WTC11 (cell line): ENCODE measurements around the gene NEK8. TPM values are rescaled to one million over a fixed set of nuclear protein-coding genes. Genes with fewer than 3 reads are reported as not detected.

Source experiments
- ATF1 ChIP-seq: sonication (generic); formaldehyde crosslinking; IDR thresholded peaks from 2 replicates; pipeline ENCODE4 v1.8.1; 2023; ENCODE audit warnings: mild to moderate bottlenecking, moderate library complexity, missing genetic modification reagents
- CREB1 ChIP-seq: sonication (generic); formaldehyde crosslinking; IDR thresholded peaks from 2 replicates; pipeline ENCODE4 v1.8.0; 2023; ENCODE audit warnings: mild to moderate bottlenecking, missing genetic modification reagents
- CREM ChIP-seq: sonication (generic); formaldehyde crosslinking; IDR thresholded peaks from 2 replicates; pipeline ENCODE4 v1.8.1; 2022; ENCODE audit warnings: mild to moderate bottlenecking, missing genetic modification reagents, moderate library complexity
- FOXK1 ChIP-seq: sonication (generic); formaldehyde crosslinking; IDR thresholded peaks from 2 replicates; pipeline ENCODE4 v1.8.0; 2022; ENCODE audit warnings: mild to moderate bottlenecking, moderate library complexity, missing genetic modification reagents
- FOXP1 ChIP-seq: sonication (generic); formaldehyde crosslinking; IDR thresholded peaks from 2 replicates; pipeline ENCODE4 v1.8.0; 2022; ENCODE audit warnings: missing genetic modification reagents, mild to moderate bottlenecking, moderate library complexity, borderline replicate concordance
- HMGA2 ChIP-seq: fragments of 250-450 bp; sonication (Bioruptor Pico); IDR thresholded peaks from 2 replicates; pipeline ENCODE4 v1.4.0; 2021; ENCODE audit warnings: mild to moderate bottlenecking, moderate library complexity
- JUN ChIP-seq: sonication (generic); formaldehyde crosslinking; IDR thresholded peaks from 2 replicates; pipeline ENCODE4 v1.8.0; 2023; ENCODE audit warnings: mild to moderate bottlenecking, missing genetic modification reagents
- NFATC4 ChIP-seq: fragments of 250-450 bp; sonication (Bioruptor Pico); IDR thresholded peaks from 2 replicates; pipeline ENCODE4 v1.9.0; 2021; ENCODE audit warnings: mild to moderate bottlenecking
- NFYB ChIP-seq: sonication (generic); formaldehyde crosslinking; conservative IDR thresholded peaks from 2 replicates; pipeline ENCODE4 v1.8.0; 2022; ENCODE audit warnings: low read depth, missing genetic modification reagents
- NR1H2 ChIP-seq: sonication (generic); formaldehyde crosslinking; IDR thresholded peaks from 2 replicates; pipeline ENCODE4 v1.9.0; 2021; ENCODE audit warnings: mild to moderate bottlenecking, moderate library complexity, missing genetic modification reagents
- NR2C2 ChIP-seq: sonication (generic); formaldehyde crosslinking; IDR thresholded peaks from 2 replicates; pipeline ENCODE4 v1.8.0; 2022; ENCODE audit warnings: mild to moderate bottlenecking, missing genetic modification reagents
- RELA ChIP-seq: sonication (generic); formaldehyde crosslinking; IDR thresholded peaks from 2 replicates; pipeline ENCODE4 v1.8.1; 2022; ENCODE audit warnings: missing genetic modification reagents, mild to moderate bottlenecking, borderline replicate concordance
- SMAD3 ChIP-seq: sonication (generic); formaldehyde crosslinking; IDR thresholded peaks from 2 replicates; pipeline ENCODE4 v1.8.0; 2022; ENCODE audit warnings: missing genetic modification reagents, mild to moderate bottlenecking, borderline replicate concordance
- TCF7 ChIP-seq: sonication (generic); formaldehyde crosslinking; IDR thresholded peaks from 2 replicates; pipeline ENCODE4 v1.8.0; 2022; ENCODE audit warnings: mild to moderate bottlenecking, low read depth, missing genetic modification reagents, moderate library complexity
- ZNF121 ChIP-seq: sonication (generic); formaldehyde crosslinking; IDR thresholded peaks from 2 replicates; pipeline ENCODE4 v1.8.0; 2023; ENCODE audit warnings: missing genetic modification reagents
- ZNF232 ChIP-seq: sonication (generic); formaldehyde crosslinking; IDR thresholded peaks from 2 replicates; pipeline ENCODE4 v1.8.0; 2022; ENCODE audit warnings: mild to moderate bottlenecking, missing genetic modification reagents
- ZNF317 ChIP-seq: sonication (generic); formaldehyde crosslinking; IDR thresholded peaks from 2 replicates; pipeline ENCODE4 v1.8.1; 2023; ENCODE audit warnings: low read depth, mild to moderate bottlenecking, moderate library complexity, missing genetic modification reagents, borderline replicate concordance
- ZNF396 ChIP-seq: fragments of 250-450 bp; sonication (Bioruptor Pico); IDR thresholded peaks from 2 replicates; pipeline ENCODE4 v1.8.0; 2021; ENCODE audit warnings: mild to moderate bottlenecking, moderate library complexity, borderline replicate concordance
- ZNF671 ChIP-seq: fragments of 250-450 bp; sonication (Bioruptor Pico); IDR thresholded peaks from 2 replicates; pipeline ENCODE4 v1.8.0; 2021; ENCODE audit warnings: mild to moderate bottlenecking
- total RNA-seq: library from RNA; stranded (reverse); gene quantifications from 3 replicates; pipeline ENCODE4 v1.2.3, GENCODE V29; 2021
- TF ChIP-seq, protein P1 (sequence below): fragments of 250-450 bp; sonication (Bioruptor Pico); conservative IDR thresholded peaks from 2 replicates; pipeline ENCODE4 v1.9.0; 2021; ENCODE audit warnings: mild to moderate bottlenecking
- TF ChIP-seq, protein P2 (sequence below): sonication (generic); formaldehyde crosslinking; IDR thresholded peaks from 2 replicates; pipeline ENCODE4 v1.8.1; 2022; ENCODE audit warnings: low read depth, missing genetic modification reagents, borderline replicate concordance
- TF ChIP-seq, protein P3 (sequence below): fragments of 250-450 bp; sonication (Bioruptor Pico); IDR thresholded peaks from 2 replicates; pipeline ENCODE4 v1.9.0; 2021; ENCODE audit warnings: mild to moderate bottlenecking
- TF ChIP-seq, protein P4 (sequence below): sonication (generic); formaldehyde crosslinking; IDR thresholded peaks from 2 replicates; pipeline ENCODE4 v1.8.0; 2022; ENCODE audit warnings: mild to moderate bottlenecking, missing genetic modification reagents
- TF ChIP-seq, protein P5 (sequence below): sonication (generic); formaldehyde crosslinking; IDR thresholded peaks from 2 replicates; pipeline ENCODE4 v1.8.1; 2023; ENCODE audit warnings: mild to moderate bottlenecking, missing genetic modification reagents
- TF ChIP-seq, protein P6 (sequence below): fragments of 250-450 bp; sonication (Bioruptor Pico); IDR thresholded peaks from 2 replicates; pipeline ENCODE4 v1.9.0; 2021; ENCODE audit warnings: mild to moderate bottlenecking
- TF ChIP-seq, protein P7 (sequence below): fragments of 250-450 bp; sonication (Bioruptor Pico); IDR thresholded peaks from 2 replicates; pipeline ENCODE4 v1.9.0; 2021; ENCODE audit warnings: mild to moderate bottlenecking, borderline replicate concordance

The NEK8 gene
- total RNA-seq, 1 experiment from 2014 or later: 25.0 TPM

DNA sequence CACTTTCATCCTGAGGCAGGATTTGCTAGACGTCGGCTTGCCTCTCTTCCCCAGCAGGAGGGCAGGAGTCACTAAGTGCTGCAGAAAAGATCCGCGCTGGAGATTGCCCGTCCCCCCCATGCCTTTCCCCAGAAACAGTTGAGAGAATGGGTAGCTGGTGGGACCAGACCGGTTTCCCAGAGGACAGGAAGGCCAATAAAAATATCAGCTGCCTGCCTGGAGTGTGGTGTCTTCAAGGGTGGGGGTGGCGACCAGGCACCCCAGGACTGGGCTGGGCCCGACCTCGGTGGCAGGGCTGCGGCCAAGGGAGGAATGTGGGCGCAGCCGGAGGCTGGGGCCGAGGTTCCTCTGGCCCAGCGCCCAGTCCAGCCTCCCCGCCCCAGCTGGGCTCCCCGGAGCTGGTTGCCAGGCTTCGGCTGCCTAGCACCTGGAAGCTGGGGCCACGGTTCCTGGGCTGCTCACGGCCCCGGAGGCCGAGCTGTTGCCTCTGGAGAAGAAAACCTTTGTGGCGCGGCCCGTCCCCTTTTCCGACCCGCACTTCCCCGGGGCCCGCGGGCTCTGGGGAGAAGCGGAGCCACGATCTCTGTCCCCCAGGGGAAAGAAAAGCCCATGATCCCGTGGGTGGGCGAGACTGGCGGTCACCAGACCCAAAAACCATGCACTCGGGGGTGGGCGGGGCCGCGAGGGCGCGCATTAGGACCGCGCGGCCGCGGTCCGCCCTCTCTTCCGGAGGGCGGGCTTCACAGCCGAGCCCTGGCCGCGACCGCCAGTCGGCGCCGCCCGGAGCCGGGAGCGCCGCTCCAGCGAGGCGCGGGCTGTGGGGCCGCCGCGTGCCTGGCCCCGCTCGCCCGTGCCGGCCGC, 14.9 kb downstream of the NEK8 start, which contains the start of gene TRAF4 (continued):
- TF ChIP-seq, protein P1, sequence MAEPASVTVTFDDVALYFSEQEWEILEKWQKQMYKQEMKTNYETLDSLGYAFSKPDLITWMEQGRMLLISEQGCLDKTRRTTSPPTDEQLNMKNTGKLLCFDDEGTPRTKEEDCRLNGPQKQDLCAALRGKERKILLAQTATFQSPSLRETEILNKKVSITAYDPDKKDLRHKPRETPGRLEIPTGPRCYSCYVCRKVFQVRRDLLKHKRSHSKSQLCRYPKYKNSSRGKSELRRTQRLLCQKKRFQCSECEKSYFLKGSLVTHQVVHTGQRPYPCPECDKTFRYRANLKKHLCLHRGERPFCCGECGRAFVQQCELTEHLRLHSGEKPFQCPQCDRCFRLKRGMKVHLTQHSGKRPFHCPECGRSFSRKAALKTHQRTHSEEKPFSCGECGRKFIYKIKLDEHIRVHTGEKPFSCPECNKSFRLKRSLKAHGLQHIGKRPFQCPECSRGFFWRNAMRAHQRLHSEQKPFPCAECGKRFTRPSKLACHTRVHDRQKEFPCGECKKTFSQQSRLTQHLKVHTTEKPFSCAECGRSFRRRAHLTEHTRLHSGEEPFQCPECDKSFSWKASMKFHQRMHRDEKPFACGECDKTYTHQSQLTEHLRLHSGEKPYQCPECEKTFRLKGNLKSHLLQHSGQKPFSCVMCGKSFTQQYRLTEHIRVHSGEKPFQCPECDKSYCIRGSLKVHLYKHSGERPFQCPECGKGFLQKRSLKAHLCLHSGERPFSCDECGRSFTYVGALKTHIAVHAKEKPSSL (CRISPR knock-in tag): no peak
- TF ChIP-seq JUN (CRISPR knock-in tag) (no peak), CREM (peak; percentile 14; the same call in 1 of the 2 replicates), NFATC4 (no peak; the same call in 1 of the 2 replicates), FOXK1 (CRISPR knock-in tag) (no peak; the same call in 1 of the 2 replicates), ZNF317 (CRISPR knock-in tag) (no peak), NR2C2 (no peak), CREB1 (CRISPR knock-in tag) (no peak), NR1H2 (no peak), ATF1 (no peak), NFYB (CRISPR knock-in tag) (no peak), ZNF396 (CRISPR knock-in tag) (no peak), ZNF121 (CRISPR knock-in tag) (no peak), RELA (no peak), FOXP1 (peak; percentile 22; the same call in 1 of the 2 replicates), SMAD3 (CRISPR knock-in tag) (no peak; the same call in 1 of the 2 replicates), TCF7 (CRISPR knock-in tag) (no peak), ZNF671 (CRISPR knock-in tag) (no peak; the same call in 1 of the 2 replicates), ZNF232 (CRISPR knock-in tag) (no peak), HMGA2 (CRISPR knock-in tag) (no peak)
- TF ChIP-seq, protein P2, sequence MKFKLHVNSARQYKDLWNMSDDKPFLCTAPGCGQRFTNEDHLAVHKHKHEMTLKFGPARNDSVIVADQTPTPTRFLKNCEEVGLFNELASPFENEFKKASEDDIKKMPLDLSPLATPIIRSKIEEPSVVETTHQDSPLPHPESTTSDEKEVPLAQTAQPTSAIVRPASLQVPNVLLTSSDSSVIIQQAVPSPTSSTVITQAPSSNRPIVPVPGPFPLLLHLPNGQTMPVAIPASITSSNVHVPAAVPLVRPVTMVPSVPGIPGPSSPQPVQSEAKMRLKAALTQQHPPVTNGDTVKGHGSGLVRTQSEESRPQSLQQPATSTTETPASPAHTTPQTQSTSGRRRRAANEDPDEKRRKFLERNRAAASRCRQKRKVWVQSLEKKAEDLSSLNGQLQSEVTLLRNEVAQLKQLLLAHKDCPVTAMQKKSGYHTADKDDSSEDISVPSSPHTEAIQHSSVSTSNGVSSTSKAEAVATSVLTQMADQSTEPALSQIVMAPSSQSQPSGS (CRISPR knock-in tag): no peak
- TF ChIP-seq, protein P3, sequence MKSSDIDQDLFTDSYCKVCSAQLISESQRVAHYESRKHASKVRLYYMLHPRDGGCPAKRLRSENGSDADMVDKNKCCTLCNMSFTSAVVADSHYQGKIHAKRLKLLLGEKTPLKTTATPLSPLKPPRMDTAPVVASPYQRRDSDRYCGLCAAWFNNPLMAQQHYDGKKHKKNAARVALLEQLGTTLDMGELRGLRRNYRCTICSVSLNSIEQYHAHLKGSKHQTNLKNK (CRISPR knock-in tag): peak; percentile 68; the same call in 1 of the 2 replicates
- TF ChIP-seq, protein P4, sequence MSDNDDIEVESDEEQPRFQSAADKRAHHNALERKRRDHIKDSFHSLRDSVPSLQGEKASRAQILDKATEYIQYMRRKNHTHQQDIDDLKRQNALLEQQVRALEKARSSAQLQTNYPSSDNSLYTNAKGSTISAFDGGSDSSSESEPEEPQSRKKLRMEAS: peak; percentile 35; the same call in 1 of the 2 replicates
- TF ChIP-seq, protein P5, sequence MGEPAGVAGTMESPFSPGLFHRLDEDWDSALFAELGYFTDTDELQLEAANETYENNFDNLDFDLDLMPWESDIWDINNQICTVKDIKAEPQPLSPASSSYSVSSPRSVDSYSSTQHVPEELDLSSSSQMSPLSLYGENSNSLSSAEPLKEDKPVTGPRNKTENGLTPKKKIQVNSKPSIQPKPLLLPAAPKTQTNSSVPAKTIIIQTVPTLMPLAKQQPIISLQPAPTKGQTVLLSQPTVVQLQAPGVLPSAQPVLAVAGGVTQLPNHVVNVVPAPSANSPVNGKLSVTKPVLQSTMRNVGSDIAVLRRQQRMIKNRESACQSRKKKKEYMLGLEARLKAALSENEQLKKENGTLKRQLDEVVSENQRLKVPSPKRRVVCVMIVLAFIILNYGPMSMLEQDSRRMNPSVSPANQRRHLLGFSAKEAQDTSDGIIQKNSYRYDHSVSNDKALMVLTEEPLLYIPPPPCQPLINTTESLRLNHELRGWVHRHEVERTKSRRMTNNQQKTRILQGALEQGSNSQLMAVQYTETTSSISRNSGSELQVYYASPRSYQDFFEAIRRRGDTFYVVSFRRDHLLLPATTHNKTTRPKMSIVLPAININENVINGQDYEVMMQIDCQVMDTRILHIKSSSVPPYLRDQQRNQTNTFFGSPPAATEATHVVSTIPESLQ (CRISPR knock-in tag): no peak
- TF ChIP-seq, protein P6, sequence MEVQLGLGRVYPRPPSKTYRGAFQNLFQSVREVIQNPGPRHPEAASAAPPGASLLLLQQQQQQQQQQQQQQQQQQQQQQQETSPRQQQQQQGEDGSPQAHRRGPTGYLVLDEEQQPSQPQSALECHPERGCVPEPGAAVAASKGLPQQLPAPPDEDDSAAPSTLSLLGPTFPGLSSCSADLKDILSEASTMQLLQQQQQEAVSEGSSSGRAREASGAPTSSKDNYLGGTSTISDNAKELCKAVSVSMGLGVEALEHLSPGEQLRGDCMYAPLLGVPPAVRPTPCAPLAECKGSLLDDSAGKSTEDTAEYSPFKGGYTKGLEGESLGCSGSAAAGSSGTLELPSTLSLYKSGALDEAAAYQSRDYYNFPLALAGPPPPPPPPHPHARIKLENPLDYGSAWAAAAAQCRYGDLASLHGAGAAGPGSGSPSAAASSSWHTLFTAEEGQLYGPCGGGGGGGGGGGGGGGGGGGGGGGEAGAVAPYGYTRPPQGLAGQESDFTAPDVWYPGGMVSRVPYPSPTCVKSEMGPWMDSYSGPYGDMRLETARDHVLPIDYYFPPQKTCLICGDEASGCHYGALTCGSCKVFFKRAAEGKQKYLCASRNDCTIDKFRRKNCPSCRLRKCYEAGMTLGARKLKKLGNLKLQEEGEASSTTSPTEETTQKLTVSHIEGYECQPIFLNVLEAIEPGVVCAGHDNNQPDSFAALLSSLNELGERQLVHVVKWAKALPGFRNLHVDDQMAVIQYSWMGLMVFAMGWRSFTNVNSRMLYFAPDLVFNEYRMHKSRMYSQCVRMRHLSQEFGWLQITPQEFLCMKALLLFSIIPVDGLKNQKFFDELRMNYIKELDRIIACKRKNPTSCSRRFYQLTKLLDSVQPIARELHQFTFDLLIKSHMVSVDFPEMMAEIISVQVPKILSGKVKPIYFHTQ: no peak
- TF ChIP-seq, protein P7, sequence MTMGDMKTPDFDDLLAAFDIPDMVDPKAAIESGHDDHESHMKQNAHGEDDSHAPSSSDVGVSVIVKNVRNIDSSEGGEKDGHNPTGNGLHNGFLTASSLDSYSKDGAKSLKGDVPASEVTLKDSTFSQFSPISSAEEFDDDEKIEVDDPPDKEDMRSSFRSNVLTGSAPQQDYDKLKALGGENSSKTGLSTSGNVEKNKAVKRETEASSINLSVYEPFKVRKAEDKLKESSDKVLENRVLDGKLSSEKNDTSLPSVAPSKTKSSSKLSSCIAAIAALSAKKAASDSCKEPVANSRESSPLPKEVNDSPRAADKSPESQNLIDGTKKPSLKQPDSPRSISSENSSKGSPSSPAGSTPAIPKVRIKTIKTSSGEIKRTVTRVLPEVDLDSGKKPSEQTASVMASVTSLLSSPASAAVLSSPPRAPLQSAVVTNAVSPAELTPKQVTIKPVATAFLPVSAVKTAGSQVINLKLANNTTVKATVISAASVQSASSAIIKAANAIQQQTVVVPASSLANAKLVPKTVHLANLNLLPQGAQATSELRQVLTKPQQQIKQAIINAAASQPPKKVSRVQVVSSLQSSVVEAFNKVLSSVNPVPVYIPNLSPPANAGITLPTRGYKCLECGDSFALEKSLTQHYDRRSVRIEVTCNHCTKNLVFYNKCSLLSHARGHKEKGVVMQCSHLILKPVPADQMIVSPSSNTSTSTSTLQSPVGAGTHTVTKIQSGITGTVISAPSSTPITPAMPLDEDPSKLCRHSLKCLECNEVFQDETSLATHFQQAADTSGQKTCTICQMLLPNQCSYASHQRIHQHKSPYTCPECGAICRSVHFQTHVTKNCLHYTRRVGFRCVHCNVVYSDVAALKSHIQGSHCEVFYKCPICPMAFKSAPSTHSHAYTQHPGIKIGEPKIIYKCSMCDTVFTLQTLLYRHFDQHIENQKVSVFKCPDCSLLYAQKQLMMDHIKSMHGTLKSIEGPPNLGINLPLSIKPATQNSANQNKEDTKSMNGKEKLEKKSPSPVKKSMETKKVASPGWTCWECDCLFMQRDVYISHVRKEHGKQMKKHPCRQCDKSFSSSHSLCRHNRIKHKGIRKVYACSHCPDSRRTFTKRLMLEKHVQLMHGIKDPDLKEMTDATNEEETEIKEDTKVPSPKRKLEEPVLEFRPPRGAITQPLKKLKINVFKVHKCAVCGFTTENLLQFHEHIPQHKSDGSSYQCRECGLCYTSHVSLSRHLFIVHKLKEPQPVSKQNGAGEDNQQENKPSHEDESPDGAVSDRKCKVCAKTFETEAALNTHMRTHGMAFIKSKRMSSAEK (CRISPR knock-in tag): 0 out of 2 replicates have a peak, but pooled peaks have one; percentile 20
